Activated CD4-positive, alpha-beta T cell treated with anti-CD3 and anti-CD28 coated beads, Interleukin-2, amount 50 U/mL, for 48 hours (primary cell): ENCODE results near the gene RASA3.
A peak's percentile ranks its signal among the peaks of the same experiment; 100 is the strongest.

ENCODE experiments used
- DNase-seq, 2 experiments: peaks; one replicate each; pipeline ENCODE4 v3.0.0-alpha.2; 2020

The RASA3 gene

DNA sequence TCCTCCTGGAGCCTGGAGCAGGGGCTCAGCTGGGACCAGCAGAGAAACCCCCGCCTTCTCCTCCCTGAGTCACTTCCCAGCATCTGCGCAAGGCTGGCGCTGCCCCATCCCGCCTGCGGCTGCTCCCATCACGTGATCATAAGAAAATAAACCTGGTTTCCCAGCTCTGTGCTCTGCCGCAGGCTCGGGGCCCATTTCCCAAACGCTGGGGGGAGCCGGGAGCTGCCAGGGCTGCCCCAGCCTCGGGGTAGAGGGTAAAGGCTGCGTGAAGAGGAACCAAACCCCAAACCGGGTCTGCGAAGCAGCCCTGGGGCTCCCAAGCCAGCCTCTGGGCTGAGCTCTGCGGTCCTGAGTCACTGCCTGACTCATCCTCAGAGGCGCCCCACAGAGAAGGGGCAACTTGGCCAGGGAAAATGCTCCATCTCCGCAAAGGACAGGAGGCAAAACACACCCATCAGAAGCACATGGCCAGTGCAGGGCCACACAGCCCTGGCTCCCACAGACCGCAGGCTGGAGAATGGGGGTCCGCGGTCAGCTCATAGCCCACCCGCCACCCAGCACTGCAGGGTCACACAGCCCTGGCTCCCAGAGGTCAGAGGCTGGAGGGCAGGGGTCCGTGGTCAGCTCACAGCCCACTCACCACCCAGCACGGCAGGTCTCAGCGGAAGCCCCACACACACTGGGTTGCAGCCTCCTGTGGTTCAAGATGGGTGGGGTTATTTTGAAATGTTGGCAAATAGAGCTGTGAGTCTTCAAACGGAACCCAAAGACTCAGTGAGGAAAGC is 67.1 kb downstream of the RASA3 start:
- DNase-seq, result peak; percentile 82 to 87

DNA sequence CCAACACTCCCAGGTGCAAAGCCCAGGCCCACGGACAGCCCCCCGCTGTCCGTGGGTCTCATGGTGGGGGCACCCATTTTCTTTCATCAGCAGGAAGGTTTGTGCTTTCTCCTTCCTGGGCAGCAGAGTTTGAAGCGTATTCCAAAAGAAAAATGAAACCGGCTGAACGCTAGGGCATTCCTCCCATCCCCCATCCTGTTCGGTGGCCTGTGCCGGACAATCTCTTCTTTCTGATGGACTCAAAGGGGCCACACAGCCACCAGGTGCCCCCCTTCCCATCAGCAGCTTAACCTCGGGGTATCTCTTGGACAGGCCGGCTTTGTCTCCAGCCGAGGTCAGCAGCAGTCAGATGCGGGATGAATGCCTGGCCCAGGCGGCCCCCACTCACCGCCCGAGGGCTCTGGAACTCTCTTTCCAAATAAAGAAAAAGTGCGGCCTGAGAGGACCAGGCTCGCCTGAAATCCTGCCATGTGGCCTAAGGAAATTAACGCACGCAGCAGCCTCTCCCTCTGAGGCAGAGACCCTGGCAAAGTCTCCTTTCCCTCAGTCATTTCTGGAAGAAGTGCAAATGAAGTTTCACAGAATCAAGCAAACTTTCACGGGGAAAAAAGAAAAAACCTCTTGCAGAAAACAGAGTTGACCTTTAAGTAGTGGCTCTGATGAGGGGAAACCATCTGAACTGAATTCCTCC is 67.8 kb downstream of the RASA3 start:
- no peak for DNase-seq

DNA sequence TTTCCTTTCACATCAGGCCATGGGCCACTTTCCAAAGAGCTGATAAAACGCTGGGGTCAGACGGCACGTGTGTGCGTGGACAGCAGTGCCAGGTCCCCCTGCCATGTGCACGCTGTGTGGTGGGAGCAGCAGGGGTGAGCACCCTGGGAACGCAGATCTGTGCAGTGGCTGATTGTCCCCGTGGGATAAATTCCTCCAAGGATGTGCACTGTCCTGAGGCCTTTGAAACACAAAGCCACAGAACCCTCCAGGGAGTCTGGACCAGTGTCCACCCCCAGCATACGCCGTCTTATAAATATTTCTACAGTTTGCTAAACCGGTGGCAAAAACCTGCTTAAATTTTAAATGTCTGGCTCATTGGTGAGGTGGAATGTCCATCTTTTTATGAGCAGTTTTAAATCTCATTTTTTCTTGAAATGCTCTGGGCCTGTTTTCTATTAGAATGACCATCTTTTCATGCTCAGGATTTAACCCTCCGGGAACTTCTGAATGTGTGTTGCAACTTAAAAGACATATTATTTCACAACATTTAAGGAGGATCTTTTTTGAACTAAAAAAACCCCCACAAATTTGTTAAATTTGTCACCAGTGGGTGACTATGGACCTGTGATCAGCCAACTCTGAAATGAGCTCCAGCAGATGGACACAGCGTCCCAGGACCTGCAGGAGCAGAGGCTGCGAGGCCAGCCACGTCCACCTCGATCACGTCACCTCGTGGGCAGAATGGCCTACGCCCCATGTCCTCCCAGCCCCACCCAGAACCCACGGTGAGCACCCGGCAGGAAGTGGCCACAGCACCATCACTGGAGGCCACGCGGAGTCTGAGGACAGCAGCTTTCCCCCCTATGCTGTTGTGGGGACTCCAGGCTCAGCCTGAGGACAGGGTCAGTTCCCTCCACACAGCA is 68.6 kb downstream of the RASA3 start:
- DNase-seq, result peak; percentile 20 to 34

GRCh38 chr13:114062754-114063153 is 69.7 kb downstream of the RASA3 start:
- DNase-seq, result no peak

- DNase-seq, result no peak
These were observed 70.1 kb downstream of the RASA3 start for GRCh38 chr13:114062341-114062740.

- no peak for DNase-seq
These were observed 70.7 kb downstream of the RASA3 start for GRCh38 chr13:114061744-114062143.

DNA sequence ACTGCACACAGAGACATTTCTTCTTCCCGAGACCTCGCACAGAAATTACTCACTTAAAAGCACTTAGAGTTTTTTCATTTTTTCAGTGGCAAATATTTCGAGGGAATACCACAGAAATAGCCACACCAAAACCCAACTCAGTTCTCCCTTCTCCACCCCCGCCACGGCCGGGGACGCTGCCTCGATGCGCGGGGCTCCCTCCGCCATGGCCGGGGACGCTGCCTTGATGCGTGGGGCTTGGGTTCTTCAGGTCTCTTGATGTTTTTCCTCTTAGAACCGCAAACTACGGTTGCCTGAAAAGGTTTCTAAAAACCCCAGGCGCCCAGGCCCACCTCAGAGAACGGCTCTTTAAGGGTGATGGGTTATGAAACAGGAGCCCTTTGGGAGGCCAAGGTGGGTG is 71.4 kb downstream of the RASA3 start:
- DNase-seq, result no peak

GRCh38 chr13:114059946-114060860 is 72.2 kb downstream of the RASA3 start:
- DNase-seq, result no peak

GRCh38 chr13:114059428-114059827 is 73.0 kb downstream of the RASA3 start:
- no peak for DNase-seq

GRCh38 chr13:114058051-114058867 is 74.2 kb downstream of the RASA3 start:
- DNase-seq, result no peak

DNA sequence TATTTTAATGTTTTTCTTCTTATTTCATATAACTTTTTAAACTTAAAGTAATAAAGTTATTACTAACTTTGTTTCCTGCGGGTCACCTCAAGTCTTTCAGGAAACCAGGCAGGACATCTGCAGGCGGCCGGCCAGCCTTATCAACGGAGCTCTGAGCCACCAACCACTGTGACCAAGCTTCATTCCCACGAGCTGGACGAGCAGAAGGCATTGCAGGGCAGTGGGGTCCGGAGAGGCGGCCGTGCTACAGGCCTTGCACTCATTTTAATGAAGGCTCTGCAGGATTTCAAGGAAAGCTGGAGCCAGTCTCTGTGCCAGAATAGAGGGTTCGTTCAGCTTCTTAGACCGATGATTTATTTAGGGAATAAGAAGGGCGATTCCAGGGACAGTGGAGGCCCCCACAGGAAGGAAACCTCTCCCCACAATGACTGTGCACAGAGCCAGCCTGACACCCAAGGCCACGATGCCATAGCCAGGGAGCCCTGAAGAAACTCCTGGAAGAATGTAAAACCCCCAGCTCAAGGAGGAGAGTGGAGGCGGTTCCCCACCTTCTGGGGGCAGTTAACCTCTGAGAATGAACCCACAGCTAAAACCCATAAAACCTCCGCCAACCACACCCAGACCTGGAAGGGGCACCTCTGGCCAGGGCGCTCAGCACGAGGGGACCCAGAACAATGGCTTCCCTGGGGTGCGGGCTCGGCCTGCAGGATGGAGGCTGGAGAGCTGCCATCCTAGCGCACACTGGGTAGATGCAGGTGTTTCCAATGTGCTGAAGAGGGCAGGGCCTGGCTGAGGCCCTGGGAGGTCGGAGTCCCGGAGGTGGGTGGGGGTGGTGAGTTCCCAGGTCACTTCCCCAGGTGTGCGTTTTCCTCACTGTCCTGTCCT is 75.0 kb downstream of the RASA3 start:
- no peak for DNase-seq

- DNase-seq, result no peak
These were observed 76.0 kb downstream of the RASA3 start for GRCh38 chr13:114056205-114057013.

DNA sequence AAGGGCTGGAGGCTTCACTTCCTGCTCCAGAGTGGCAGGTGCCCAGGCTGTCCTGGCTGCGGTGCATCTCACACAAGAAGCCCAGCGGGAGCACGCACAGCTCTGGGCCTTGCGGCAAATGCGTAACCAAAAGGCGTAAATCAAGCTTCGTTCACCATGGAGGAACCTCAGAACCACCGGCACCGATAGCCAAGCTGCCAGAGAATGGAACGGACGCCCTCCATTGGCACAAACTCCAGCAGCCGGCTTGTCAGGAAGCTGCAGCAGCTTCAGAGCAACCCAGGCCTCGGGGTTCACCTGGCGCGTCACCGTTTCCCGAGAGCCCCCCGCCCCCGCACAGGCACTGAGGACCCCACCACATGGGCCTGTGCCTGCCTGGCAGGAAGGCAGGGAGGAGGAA is 76.7 kb downstream of the RASA3 start:
- no peak for DNase-seq

- DNase-seq, result no peak
These were observed 77.5 kb downstream of the RASA3 start for GRCh38 chr13:114054830-114055439.

GRCh38 chr13:114054264-114054663 is 78.2 kb downstream of the RASA3 start:
- DNase-seq, result peak in 1 of 2 experiments; percentile 30

DNA sequence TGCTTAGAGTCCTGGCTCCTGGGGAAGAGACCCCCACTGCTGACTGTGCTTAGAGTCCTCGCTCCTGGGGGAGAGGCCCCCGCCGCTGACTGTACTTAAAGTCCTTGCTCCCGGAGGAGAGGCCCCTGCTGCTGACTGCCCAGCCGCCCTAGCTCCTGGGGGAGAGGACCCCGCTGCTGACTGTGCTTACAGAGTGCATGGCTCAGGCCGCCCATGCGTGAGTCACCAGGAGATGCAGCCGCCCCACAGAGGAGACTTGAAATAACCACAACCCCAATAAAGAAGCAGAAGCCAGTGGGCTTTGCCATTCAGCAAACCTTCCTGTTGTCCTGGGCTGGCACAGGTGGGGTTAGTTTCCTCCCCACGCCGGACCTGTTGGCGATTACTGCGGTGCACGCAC is 79.4 kb downstream of the RASA3 start:
- DNase-seq, result no peak

DNA sequence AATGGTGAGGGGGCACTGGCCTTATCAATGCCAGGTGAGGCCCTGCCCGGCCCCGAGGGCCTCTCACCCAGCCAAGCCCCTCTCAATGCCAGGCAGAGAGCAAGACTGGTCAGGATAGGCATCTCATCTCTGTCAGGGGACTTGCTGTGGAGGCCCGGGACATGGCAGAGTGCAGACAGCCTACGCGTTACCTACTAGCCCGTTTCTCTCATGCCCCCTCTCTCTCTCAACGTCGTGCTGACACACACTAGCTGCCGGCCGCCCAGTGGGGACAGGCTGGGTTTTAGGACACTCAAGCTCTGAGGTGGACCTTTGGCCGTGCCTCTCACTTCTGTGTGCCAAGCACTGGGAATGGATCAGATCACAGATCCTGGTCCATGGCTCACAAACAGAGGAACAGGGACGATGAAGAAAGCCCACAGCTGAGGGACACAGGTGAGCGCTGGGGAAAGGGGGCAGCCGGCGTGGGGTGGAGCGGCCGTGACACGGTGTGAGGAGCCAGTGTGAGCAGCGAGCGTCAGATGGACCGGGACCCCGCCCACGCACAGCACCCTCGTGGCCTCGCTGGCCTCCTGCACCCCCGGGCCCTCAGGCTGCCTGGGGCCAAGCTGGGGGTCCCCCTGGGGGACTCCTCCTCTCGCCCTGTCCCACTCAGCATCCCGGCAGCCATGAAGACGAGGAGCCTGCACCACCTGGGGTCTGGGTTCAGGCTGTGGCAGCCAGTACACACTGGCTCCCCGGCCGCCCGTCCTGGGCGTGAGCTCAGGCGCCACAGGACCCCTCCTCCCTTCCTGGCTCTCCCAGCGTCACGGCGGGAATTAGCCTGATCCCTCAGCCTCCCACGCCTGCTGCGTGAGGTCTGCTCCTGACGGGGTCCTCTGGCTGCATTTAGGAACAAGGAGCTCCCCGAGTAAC is 81.6 kb downstream of the RASA3 start:
- DNase-seq, result no peak

DNA sequence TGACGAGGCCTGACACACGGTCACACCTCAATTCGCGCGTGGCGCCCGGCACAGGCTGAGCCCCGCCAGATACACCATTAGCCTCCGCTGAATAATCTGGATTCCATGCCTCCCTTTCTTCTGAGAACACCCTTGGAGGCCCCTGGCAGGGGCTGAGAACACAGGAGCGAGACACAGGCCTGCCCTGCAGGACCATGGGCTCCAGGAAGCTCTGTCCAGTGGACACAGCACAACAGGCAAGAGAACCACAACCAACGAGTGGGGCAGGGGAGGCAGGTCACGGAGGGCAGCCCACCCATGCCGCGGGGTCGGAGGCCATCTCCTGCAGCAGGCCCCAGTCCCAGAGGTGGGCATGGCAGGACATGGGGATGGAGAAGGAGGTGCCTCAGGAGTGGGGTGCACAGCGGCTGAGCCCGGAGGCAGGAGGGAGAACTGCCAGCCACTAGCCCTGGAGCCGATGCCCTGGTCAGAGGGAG is 82.8 kb downstream of the RASA3 start:
- DNase-seq, result no peak
